Measurements from ENCODE around the gene DMRTB1. TPM values are rescaled to one million over a fixed set of nuclear protein-coding genes. Genes with fewer than 3 reads are reported as not detected.

The DMRTB1 gene
- total and polyA plus RNA-seq, 4 donors, result not detected

GRCh38 chr1:53420341-53420740 lies 38.9 kb upstream of the DMRTB1 start:
- Histone ChIP-seq H3K27me3 (ENCODE audit: control insufficient read depth in 3 of 3, insufficient read depth in 3 of 3, low read length in 2 of 3) (peaks cover 0 to 7% (median 6%) of the 10 kb centered on the region in 3 donors), H3K36me3 (ENCODE audit: control insufficient read depth in 4 of 4, insufficient read depth in 4 of 4, low read length in 4 of 4) (no peaks in the 10 kb centered on the region), H3K9me3 (ENCODE audit: control insufficient read depth in 4 of 4, insufficient read depth in 3 of 4, low read length in 3 of 4) (peaks cover 0 to 2% (median 0%) of the 10 kb centered on the region in 4 donors), H3K4me1 (ENCODE audit: control insufficient read depth in 5 of 5, insufficient read depth in 5 of 5, low read length in 5 of 5) (peaks cover 0 to 6% (median 0%) of the 10 kb centered on the region in 5 donors), H3K4me3 (no peak overlapping the region), H3K9ac (ENCODE audit: insufficient read depth in 1 of 2, low read length in 2 of 2) (no peak overlapping the region), H3K27ac (ENCODE audit: low read depth in 1 of 2, low read length in 1 of 2) (no peak overlapping the region)
- DNase-seq, result no peak
- TF ChIP-seq CTCF (IDR thresholded peaks at IDR 0.05; ENCODE audit: control extremely low read depth, extremely low read depth), result no peak
- ATAC-seq (ENCODE audit: insufficient read depth, low FRiP score), result no peak
- WGBS, 2 donors, result 92 to 93% methylated on average over 2 of the region's 2 CpGs

GRCh38 chr1:53421208-53421607 lies 38.0 kb upstream of the DMRTB1 start:
- ATAC-seq (ENCODE audit: insufficient read depth, low FRiP score) (no peak), DNase-seq (no peak)
- Histone ChIP-seq H3K9ac (ENCODE audit: insufficient read depth in 1 of 2, low read length in 2 of 2) (no peak overlapping the region), H3K9me3 (ENCODE audit: control insufficient read depth in 4 of 4, insufficient read depth in 3 of 4, low read length in 3 of 4) (peaks cover 0 to 2% (median 0%) of the 10 kb centered on the region in 4 donors), H3K4me3 (no peak overlapping the region), H3K4me1 (ENCODE audit: control insufficient read depth in 5 of 5, insufficient read depth in 5 of 5, low read length in 5 of 5) (peaks cover 0 to 6% (median 0%) of the 10 kb centered on the region in 5 donors), H3K36me3 (ENCODE audit: control insufficient read depth in 4 of 4, insufficient read depth in 4 of 4, low read length in 4 of 4) (no peaks in the 10 kb centered on the region), H3K27ac (ENCODE audit: low read depth in 1 of 2, low read length in 1 of 2) (no peak overlapping the region), H3K27me3 (ENCODE audit: control insufficient read depth in 3 of 3, insufficient read depth in 3 of 3, low read length in 2 of 3) (peaks cover 0 to 7% (median 6%) of the 10 kb centered on the region in 3 donors)
- no peak for TF ChIP-seq CTCF (IDR thresholded peaks at IDR 0.05; ENCODE audit: control extremely low read depth, extremely low read depth)
- 75 to 88% methylated on average over 1 of the region's 1 CpG for WGBS, 2 donors

GRCh38 chr1:53430261-53430660 lies 28.9 kb upstream of the DMRTB1 start:
- WGBS, 2 donors, result 53 to 76% methylated on average over 5 of the region's 5 CpGs
- H3K9ac ChIP-seq (ENCODE audit: insufficient read depth in 1 of 2, low read length in 2 of 2), result no peak overlapping the region
- no peaks in the 10 kb centered on the region for H3K36me3 ChIP-seq (ENCODE audit: control insufficient read depth in 4 of 4, insufficient read depth in 4 of 4, low read length in 4 of 4)
- no peaks in the 10 kb centered on the region for H3K9me3 ChIP-seq (ENCODE audit: control insufficient read depth in 4 of 4, insufficient read depth in 3 of 4, low read length in 3 of 4)
- ATAC-seq (ENCODE audit: insufficient read depth, low FRiP score), result no peak
- TF ChIP-seq CTCF (IDR thresholded peaks at IDR 0.05; ENCODE audit: control extremely low read depth, extremely low read depth), result no peak
- H3K27me3 ChIP-seq (ENCODE audit: control insufficient read depth in 3 of 3, insufficient read depth in 3 of 3, low read length in 2 of 3), result no peaks in the 10 kb centered on the region
- H3K4me3 ChIP-seq, result no peak overlapping the region
- peak in 2 of 3 donors; percentile 60 to 71 for DNase-seq
- H3K27ac ChIP-seq (ENCODE audit: low read depth in 1 of 2, low read length in 1 of 2), result no peak overlapping the region
- H3K4me1 ChIP-seq (ENCODE audit: control insufficient read depth in 5 of 5, insufficient read depth in 5 of 5, low read length in 5 of 5), result peaks cover 0 to 5% (median 0%) of the 10 kb centered on the region in 5 donors

DNA sequence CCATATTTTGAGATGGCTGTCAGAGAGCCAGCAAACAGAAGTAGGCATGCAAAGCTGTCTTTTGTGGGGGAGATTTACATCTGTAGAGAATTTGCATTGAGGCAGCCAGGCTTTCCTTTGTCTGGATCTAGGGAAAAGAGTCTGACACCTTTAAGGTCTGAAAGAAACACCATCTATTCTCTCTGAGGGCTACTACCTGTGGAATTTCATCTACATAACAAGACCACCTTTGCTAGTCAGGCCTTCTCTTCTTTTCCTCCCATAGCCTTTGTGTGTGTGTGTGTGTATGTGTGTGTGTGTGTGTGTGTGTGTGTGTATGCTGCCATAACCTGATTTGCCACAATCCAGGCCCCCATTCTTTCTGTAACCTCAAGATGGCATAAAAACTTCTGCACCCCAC lies 28.4 kb upstream of the DMRTB1 start:
- Histone ChIP-seq H3K4me1 (ENCODE audit: control insufficient read depth in 5 of 5, insufficient read depth in 5 of 5, low read length in 5 of 5) (peaks cover 0 to 5% (median 0%) of the 10 kb centered on the region in 5 donors), H3K27me3 (ENCODE audit: control insufficient read depth in 3 of 3, insufficient read depth in 3 of 3, low read length in 2 of 3) (no peaks in the 10 kb centered on the region), H3K4me3 (no peak overlapping the region), H3K9me3 (ENCODE audit: control insufficient read depth in 4 of 4, insufficient read depth in 3 of 4, low read length in 3 of 4) (no peaks in the 10 kb centered on the region), H3K36me3 (ENCODE audit: control insufficient read depth in 4 of 4, insufficient read depth in 4 of 4, low read length in 4 of 4) (no peaks in the 10 kb centered on the region), H3K9ac (ENCODE audit: insufficient read depth in 1 of 2, low read length in 2 of 2) (no peak overlapping the region), H3K27ac (ENCODE audit: low read depth in 1 of 2, low read length in 1 of 2) (no peak overlapping the region)
- ATAC-seq (ENCODE audit: insufficient read depth, low FRiP score), result no peak
- TF ChIP-seq CTCF (IDR thresholded peaks at IDR 0.05; ENCODE audit: control extremely low read depth, extremely low read depth), result no peak
- DNase-seq, result no peak
